Fibroblast of skin of abdomen (primary cell): Measurements from ENCODE around the gene SFMBT2.
"Not testable (repeated sequence)": the region's sequence is repeated elsewhere in the genome, so short reads cannot be mapped to it uniquely, and the experiment has no call there.

ENCODE experiments used
- DNase-seq: peaks from one replicate; pipeline ENCODE4 v3.0.0-alpha.2; 2013

Gene SFMBT2

DNA sequence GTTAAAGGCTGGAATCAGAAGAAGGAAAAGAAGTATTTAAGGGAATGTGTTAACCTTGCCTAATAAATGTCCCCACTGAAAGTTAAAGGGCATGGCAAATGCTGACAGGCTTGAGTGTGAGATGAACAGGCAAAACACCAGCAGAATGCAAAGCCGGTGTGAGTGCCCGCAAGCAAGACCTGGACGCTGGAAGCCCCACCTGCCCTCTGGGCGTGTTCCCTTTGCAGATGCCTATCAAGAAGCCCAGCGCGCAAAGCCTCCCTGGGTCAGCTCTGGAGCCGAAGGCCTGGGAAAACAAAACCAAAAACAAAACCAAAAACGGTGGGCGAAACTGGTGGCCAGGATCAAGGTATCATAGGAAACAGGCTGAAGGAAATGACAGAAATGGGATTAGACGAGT, 200.3 kb downstream of the SFMBT2 start:
- DNase-seq, result no peak

DNA sequence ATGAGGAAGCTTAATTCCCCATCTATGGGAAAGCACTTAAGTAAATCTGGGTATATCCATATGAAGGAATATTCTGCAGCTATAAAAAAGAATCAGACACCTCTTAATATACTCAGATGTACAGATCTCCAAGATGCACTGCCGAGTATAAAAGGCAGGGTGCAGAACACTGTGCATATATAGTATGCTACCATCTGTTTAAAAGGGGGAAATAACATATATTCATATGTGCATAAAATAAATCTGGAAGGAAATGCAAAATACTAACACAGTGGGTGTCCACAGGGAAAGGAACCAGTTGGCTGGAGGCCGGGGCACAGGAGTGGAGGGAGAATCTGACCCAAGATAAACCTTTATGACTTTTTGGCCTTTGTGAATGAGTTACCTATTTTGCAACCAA, 201.4 kb downstream of the SFMBT2 start:
- no peak for DNase-seq

DNA sequence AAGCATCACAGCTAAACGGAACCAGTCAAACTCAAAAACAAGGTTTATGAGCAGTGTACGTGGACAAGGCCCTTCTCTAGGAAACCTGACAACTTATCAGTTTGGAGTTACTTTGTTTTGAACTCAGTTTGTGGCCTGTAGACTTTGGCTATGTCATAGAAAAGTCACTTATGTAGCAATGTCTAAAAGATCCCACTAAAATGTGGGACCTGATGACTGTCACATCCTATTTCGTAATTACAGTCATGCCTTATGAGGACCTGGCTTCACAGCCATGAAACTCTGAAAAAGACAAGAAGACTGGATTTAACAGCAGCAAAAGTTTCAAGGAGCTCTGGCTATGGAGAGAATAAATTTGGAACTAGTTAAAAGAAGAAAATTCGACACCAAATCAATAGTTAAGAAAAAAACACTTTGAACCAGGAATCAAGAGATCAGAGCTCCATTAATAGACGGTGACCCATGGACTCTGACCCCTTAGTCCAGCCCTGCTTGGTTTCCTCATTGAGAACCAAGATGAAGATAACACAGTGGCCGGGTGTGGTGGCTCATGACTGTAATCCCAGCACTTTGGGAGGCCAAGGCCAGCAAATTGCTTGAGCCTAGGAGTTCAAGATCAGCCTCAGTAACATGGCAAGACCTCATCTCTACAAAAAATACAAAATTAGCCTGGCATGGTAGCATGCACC, 204.3 kb downstream of the SFMBT2 start:
- no peak for DNase-seq

DNA sequence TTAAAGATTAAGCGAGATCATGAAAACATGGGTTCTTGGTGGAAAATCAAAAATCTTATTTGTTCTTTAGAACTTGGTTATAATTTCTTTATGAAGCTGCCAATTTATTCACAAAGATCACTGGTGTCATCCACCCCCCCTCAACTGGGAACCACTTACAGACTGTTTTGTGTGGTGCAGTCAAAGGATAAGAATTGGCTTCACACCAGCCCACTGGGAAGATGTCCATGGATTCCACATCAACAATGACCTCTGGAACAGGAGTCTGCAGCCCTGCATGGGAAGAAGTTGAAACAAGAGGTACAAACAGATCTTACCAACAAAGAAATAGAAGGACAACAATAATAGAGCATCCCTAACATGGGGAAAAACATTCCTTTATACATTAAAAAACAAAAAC, 205.2 kb downstream of the SFMBT2 start:
- DNase-seq, result no peak

DNA sequence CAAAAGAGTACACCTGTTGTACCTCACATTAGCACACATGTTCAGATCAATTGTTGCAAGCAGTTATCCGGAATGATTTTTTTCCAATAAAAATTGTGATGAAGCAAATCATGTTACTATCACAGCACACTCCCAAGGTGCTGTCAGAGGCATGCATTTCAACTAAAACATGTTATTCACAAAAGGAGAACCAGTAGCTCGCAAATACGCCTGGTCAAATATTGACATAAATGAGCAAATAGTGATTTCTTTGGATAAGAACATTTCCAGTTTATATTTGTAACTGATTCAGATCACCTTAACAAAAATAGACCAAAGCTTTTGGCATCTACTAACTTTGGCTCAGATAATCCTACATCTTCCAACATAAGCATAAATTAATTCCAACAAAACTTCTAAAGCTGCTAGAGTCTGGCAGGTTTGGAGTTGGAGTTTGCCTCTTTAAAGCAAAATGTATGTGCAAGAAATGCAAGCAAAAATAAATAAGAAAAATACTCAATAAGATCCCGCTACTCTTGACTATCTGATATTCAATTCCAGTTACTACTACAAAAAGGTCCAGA, 208.0 kb downstream of the SFMBT2 start:
- no peak for DNase-seq

DNA sequence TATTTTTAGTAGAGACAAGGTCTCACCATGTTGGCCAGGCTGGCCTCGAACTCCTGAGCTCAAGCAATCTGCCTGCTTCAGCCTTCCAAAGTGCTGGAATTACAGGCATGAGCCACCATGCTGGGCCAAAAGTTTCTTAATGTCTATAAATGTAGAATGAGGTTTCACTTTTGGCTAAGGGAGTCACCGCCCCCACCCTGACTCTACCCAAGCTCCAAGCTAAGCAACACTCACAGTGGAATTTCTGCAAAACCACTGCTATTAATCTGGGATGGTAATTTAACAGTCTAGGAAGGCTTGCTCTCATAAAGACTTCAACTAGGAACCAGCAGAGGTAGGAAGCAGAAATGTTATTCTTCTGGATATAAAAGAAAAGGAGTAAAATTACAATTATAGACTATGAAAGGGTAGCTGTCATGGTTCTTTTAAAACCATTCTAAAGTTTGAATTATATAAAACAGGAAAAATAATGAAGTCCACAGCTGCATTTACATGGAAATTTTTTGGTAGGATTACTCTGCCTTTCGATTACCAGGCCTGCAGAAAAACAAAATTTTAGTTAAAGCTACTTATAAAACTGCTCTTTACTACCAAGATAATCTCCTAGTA, 211.6 kb downstream of the SFMBT2 start:
- peak; percentile 64 for DNase-seq

DNA sequence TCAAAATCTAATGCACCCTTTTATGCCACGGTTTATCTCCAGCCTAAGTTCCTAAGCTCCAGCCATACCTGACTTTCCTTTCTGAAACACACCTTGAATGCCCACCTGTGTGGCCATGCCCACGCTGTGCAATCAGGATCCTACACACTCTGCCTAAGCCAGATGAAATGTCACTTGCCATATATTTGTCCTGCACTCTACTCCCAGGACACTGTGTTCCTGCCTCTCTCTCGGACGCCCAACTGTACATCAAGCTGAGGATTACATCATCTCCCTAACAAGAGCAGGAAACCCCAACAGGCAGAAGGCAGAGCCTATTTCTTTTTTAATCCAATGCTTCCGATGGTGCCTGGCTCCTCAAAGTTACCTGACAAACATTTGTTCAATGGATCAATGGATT, 214.6 kb downstream of the SFMBT2 start:
- no peak for DNase-seq

DNA sequence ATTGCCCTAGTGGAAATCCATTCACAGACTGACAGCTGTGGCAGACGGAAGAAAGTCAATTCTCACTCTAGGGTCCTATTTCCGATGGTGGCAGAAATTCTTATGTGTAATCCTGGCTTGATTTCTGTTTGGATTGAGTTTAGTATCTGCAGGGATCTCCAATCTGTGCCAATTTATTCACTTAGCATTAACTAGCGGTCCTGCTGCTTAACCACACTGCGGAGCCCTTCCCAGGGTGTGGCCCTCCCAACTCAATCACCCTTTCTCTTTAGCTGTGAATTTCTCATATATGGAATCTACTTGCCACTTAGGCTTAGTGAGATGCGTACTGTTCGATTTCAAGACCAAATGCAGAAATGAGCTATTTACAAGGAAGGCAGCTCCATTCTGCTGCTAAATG, 215.7 kb downstream of the SFMBT2 start:
- no peak for DNase-seq

DNA sequence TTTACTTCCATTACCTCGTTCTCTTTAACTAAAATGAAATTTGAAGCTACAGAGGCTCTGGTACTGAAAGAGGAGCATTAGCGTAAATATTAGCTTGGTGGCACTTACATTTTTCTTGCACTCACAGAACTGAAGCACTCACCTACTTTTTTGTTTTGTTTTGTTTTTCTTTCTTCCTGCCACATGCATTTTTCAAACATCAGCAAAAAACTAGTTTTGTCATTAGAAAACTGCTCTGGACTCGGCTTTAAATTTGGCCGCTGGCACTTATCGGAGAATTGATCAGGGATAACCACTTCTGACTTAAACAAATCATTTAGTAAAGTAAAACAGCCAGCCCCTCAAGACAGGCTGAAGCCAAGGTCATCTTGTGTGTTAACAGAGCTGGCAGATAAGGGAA, 216.3 kb downstream of the SFMBT2 start:
- DNase-seq, result no peak

DNA sequence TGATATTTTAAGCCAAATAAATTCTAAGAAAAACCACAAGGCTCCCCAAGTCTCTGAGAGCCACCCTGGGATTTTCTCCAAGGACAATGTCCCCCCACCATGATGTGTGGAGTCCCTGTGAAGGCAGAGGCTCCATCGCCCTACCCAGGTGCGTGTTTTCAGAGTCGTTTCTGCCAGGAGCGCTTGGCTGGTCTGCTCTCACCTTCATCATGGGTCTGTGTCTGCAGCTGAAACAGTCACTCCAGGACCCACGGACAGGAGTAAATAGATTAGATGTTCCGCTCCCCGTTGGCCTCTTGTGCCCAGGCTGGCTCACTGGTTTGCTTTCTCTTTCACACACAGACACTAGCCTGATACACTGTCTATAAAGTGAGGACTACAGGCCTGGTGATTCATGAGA, 217.5 kb downstream of the SFMBT2 start:
- DNase-seq, result peak; percentile 2

DNA sequence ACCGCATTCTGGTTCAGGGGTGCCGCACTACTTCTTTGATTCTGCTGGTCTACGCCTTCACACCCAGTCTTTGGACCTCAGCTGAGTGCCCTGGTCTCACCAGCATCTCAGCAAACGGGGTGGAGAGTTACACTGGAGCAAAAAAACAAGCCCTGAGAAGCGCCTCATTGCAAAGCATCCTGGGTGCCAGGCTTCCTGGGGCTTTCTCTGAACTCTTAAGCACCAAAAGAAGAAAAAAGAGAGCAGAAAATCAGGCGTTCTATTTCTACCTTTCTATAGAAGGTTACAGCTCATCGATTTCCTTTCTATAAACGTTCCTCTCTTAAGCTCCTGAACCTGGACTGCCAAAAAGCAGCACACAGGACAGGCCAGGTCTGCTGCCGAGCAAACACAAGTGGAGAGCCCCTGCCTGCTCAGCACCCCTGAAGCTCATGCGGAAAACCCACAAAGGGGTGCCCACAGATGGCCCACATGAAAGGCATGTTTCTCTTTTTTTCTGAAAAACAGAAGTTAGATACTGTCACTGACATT, 217.9 kb downstream of the SFMBT2 start:
- DNase-seq, result no peak

DNA sequence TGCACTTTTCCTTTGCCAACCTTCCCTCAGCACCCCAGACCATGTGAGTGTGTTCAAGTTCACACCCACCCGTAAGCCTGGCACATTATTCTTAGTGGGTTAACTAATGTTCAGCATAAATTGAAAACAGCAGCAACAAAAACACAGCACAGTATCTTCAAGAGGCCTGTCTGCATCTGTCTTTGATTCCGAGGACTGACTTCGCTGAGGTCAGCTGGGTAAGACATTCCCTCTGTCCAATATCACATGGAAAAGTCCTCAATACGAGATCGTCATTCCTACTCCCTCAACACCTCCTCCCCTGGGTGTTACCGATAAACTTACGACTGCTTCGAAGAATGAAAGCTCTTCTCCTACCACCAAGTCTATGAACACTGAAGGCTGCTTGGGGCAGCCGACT, 218.8 kb downstream of the SFMBT2 start:
- DNase-seq, result peak; percentile 25

DNA sequence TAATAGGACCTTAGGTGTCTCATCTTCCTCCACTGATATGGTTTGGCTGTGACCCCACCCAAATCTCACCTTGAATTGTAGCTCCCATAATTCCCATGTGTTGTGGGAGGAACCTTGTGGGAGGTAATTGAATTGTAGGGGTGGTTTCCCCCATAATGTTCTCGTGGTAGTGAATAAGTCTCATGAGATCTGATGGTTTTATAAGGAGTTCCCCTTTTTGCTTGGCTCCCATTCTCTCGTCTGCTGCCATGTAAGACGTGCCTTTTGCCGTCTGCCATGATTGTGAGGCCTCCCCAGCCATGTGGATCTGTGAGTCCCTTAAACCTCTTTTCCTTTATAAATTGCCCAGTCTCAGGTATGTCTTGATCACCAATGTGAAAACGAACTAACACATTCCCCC, 220.1 kb downstream of the SFMBT2 start:
- not testable (repeated sequence) for DNase-seq

DNA sequence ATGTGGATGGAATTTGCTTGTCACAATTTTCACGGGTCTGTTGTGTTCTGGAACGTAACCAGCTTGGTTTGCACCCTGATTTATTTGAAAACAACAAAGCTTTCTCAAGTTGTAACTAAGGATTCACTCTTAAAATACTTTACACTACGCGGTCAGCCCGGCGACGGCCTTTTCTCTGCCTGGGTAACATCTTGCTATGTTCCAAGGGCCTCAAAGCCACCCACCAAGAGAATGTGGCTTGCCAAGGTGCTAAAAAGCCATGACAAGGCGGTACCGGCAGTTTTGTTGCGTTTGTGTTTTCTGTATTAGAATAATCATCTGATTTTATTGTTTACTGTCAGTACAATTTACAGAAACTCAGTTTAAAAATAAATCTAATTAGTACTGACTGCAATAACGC, 220.9 kb downstream of the SFMBT2 start:
- DNase-seq, result no peak

DNA sequence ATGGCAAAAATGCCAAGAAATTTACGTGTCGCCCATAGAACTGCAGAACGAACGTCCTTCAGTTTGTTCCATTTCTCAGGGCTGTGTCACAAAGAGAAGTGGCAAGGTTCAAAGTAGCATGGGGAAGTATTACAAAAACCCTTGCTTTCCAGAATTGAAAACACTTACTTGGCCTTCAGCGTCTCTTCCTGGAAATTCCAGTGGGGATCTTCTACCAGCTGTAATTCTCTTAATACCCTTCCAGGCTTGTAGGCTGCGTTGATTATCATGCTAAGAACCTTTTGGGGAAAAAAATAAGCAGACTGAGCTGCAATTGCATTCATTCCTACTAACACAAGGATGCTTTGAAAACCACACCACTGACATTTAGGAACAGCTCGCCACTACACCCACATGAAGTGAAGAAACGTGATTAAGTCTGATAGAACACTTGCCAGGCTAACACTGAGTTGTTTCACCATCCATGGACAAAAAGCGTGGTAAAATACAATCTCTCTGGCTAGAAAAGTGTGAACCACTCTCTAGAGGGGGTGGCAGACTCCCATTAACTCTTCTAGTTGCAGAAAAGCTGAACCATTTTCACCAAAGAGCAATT, 222.3 kb downstream of the SFMBT2 start:
- DNase-seq, result no peak

DNA sequence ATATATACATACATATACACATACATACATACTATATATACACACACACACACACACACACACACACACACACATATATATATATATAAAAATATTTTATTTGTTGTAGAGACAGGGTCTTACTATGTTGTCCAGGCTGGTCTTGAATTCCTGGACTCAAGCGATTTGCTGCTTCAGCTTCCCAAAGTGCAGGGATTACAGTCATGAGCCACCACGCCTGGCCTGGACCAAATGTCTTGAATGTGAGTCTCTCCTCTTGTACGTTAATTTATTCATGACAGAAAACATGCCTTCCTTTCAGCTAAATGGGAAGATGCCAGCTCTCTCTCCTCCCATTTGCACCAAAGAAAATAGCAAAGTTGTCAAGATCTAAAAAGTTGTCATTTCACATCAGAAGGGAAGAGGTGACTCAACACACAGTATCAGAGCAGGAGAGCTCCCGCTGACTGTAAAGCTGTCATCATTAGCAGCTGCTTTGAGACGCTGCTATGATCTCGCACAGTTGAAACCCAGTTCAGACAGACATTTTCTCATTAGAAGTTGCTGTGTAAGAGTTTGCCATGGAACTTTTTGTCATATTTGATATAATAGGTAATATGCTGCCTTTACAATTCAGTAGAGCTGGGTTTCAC, 224.3 kb downstream of the SFMBT2 start:
- peak; percentile 43 for DNase-seq

DNA sequence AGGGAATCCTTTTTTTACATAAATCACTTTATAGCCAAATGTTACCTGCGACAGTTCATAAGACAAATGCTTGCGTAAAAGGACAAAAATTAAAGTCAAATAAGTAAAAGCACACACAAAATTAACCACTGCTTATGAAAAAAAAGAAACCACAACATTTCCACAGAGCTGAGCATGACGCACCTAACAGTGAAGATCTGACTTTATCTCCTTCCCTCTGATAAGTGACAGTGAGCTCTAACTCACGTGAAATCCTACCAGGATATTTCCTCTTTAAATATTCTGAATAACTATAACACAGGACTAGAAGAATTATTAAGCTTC, 225.5 kb downstream of the SFMBT2 start:
- DNase-seq, result no peak

DNA sequence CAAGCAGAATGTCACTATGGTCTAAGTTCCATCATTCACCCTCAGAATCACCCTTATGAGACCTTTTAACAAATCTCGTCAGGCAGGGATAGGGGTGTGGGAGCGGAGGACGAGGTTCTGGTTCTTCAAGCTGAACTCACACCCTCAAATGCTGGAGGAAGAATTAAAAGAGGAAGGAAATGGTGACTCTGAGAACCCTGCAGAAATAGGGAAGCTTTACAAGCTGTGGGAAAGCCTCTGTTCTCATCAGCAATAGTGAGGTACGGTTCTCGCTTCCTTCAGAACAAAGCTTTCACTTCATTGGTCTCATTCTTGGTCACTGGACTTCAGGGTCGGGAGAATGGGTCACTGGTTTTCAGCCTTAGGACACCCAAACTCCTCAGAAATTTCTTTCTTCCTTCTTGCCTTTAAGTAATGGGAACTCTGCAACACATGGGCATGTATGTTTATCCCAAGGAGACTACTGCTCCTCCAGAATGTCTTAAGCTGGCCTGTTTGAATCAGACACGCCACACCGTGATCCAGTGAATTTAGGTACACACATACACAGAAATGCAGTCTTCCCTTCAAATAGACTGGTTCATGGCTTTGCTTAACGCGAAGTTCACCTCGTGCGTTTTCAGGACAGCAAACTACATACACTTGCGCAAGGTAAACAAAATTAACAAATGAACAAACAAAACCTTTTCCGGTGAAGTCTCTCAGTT, 226.0 kb downstream of the SFMBT2 start:
- no peak for DNase-seq

DNA sequence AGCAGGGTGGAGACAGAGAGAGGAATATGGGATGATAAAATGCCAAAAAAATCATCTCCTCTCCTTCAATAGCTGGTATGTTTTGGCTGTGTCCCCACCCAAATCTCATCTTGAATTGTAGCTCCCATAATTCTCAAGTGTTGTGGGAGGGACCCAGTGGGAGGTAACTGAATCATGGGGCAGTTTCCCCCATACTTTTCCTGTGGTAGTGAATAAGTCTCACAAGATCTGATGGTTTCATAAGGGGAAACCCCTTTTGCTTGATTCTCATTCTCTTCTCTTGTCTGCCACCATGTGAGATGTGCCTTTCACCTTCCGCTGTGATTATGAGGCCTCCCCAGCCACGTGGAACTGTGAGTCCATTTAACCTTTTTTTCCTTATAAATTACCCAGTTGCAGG, 226.7 kb downstream of the SFMBT2 start:
- not testable (repeated sequence) for DNase-seq

DNA sequence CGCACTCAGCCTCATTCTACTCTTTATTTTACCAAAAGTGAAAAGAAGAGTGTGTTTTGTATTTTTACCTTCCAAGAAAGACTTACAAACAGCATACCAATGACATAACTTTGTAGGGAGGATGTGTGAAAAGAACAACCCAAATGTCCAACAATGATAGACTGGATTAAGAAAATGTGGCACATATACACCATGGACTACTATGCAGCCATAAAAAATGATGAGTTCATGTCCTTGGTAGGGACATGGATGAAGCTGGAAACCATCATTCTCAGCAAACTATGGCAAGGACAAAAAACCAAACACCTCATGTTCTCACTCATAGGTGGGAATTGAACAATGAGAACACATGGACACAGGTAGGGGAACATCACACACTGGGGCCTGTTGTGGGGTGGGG, 228.5 kb downstream of the SFMBT2 start:
- DNase-seq, result not testable (repeated sequence)

DNA sequence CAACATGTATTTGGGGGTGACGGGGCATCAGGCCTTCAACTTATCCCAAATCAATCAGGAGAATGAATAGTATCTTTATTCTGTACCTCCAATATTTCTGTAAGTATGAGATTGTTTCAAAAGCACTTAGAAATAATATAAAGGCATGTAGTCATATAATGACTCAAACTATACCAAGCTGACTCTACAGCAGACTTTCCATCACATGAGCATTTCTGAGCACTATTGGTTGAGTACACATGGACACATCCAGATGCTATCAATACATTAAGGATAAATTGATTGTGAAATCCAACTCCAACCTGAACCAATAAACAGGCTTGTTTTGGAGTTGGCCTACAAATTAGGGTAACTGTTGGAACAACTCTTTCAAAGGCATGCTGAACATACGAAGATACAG, 229.4 kb downstream of the SFMBT2 start:
- no peak for DNase-seq

DNA sequence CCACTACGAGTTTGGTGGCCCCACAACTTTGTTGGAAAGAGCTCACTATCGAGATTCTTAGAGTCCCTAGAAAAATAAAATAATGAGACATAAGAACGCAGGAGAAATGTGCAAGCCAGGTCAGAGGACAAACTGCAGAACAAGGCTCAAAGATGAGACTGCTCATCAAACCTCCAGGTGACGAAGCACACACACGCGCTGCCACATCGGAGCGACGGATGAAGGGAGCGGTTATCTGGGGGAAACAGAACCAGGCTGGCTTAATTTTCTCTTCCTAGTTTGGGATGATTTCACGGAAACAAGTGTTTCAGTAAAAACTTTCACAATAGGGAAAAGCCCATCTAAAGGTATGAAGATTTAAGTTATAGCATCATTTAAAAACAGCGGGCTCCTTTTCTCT, 231.3 kb downstream of the SFMBT2 start:
- no peak for DNase-seq

DNA sequence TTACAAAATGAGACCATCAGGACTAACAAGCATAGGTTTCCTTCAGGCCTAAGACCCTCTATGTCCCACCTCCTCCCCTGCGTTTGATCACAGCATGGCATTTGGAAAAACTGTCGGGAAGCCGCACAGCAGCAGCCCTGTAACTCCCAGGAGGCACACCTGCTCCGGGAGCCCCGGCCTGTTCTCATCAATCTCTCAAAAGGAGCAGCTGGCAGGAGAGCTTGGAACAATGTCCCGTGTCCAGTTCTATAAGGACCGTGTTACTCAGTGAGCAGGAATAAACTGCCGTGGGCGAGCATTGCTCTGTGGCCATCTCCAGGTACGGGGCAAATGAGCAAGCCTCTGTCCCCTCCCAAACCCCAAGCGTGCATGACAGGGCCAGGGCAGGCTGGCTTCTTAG, 236.9 kb downstream of the SFMBT2 start:
- no peak for DNase-seq
